IMR-90 (cell line): ENCODE data around the gene ROMO1. TPM values are rescaled to one million over a fixed set of nuclear protein-coding genes. Genes with fewer than 3 reads are reported as not detected.
A peak's percentile ranks its signal among the peaks of the same experiment; 100 is the strongest.
"Not testable (repeated sequence)": the region's sequence is repeated elsewhere in the genome, so short reads cannot be mapped to it uniquely, and the experiment has no call there.

ENCODE experiments used
- ATAC-seq: fragments of 200-7000 bp; cut with Tn5 transposase; 2 replicates; pipeline ENCODE4 v1.9.1; 2020; ENCODE audit warnings: low read depth, mild to moderate bottlenecking, moderate library complexity
- BruUV-seq: library from RNA; stranded (reverse); fragments of 400-500 nt; replicated peaks from 2 replicates; lab custom pipeline; 2021; lab: Mats Ljungman, UMichigan
- CTCF ChIA-PET: fragments of 300-600 bp; formaldehyde crosslinking; extraction: SDS; loops from one replicate; lab custom pipeline; 2021; ENCODE audit warnings: antibody characterized with exemption; lab: Yijun Ruan, JAX
- POLR2A ChIA-PET: fragments of 300-600 bp; sonication (Branson Sonifier 250); formaldehyde crosslinking; loops from one replicate; lab custom pipeline; 2022; ENCODE audit warnings: antibody characterized with exemption; ENCODE audit not compliant: unreplicated experiment; lab: Charles Lee
- DNase-seq: peaks from one replicate; pipeline ENCODE4 v3.0.0; 2013
- H2AFZ ChIP-seq: replicated peaks from 2 replicates; pipeline ENCODE3; 2013; ENCODE audit warnings: low read length, mild to moderate bottlenecking; ENCODE audit not compliant: poor library complexity
- H2AK5ac ChIP-seq: 2 replicates; pipeline ENCODE4 v1.6.1; 2013; ENCODE audit warnings: low read depth, low read length, inconsistent platforms
- H2AK9ac ChIP-seq: replicated peaks from 2 replicates; pipeline ENCODE3; 2013; ENCODE audit warnings: mild to moderate bottlenecking, low read depth, low read length, moderate library complexity; ENCODE audit not compliant: poor library complexity
- H2BK120ac ChIP-seq: 2 replicates; pipeline ENCODE4 v1.6.1; 2013; ENCODE audit warnings: low read depth, low read length, inconsistent platforms
- H2BK15ac ChIP-seq: 3 replicates; pipeline ENCODE4 v1.6.1; 2013; ENCODE audit warnings: low read depth, low read length, inconsistent platforms
- H2BK20ac ChIP-seq: 2 replicates; pipeline ENCODE4 v1.6.1; 2013; ENCODE audit warnings: low read depth, mild to moderate bottlenecking, inconsistent platforms, low read length, moderate library complexity
- H2BK5ac ChIP-seq: 2 replicates; pipeline ENCODE4 v1.6.1; 2013; ENCODE audit warnings: mild to moderate bottlenecking, low read depth, low read length, inconsistent platforms; ENCODE audit not compliant: poor library complexity, severe bottlenecking
- H3K14ac ChIP-seq: replicated peaks from 2 replicates; pipeline ENCODE4 v1.6.1; 2013; ENCODE audit warnings: low read depth, low read length, inconsistent platforms
- H3K18ac ChIP-seq: 2 replicates; pipeline ENCODE4 v1.6.1; 2013; ENCODE audit warnings: low read depth, low read length, control low read depth
- H3K23ac ChIP-seq: 2 replicates; pipeline ENCODE4 v1.6.1; 2013; ENCODE audit warnings: low read depth, low read length, inconsistent platforms
- H3K27ac ChIP-seq: 2 replicates; pipeline ENCODE4 v1.5.1; 2013; ENCODE audit warnings: mild to moderate bottlenecking, control low read depth, low read length; ENCODE audit not compliant: insufficient read depth
- H3K27me3 ChIP-seq: 2 replicates; pipeline ENCODE4 v1.6.1; 2013; ENCODE audit warnings: low read length; ENCODE audit not compliant: control insufficient read depth, insufficient read depth
- H3K36me3 ChIP-seq: 2 replicates; pipeline ENCODE4 v1.6.1; 2013; ENCODE audit warnings: low read length, mixed read lengths; ENCODE audit not compliant: control insufficient read depth, insufficient read depth
- H3K4ac ChIP-seq: 2 replicates; pipeline ENCODE4 v1.6.1; 2013; ENCODE audit warnings: low read depth, low read length, inconsistent platforms
- H3K4me1 ChIP-seq: 2 replicates; pipeline ENCODE4 v1.6.1; 2013; ENCODE audit warnings: low read length, mixed read lengths; ENCODE audit not compliant: control insufficient read depth, insufficient read depth
- H3K4me2 ChIP-seq: 2 replicates; pipeline ENCODE4 v1.6.1; 2013; ENCODE audit warnings: low read depth, mild to moderate bottlenecking, control low read depth, low read length, moderate library complexity
- H3K4me3 ChIP-seq: 2 replicates; pipeline ENCODE4 v1.5.1; 2013; ENCODE audit warnings: low read depth, mild to moderate bottlenecking, control low read depth, low read length, moderate library complexity; ENCODE audit not compliant: insufficient read depth
- H3K56ac ChIP-seq: 2 replicates; pipeline ENCODE4 v1.6.1; 2013; ENCODE audit warnings: low read length, inconsistent platforms; ENCODE audit not compliant: insufficient read depth; ENCODE audit errors: extremely low read depth
- H3K79me1 ChIP-seq, 2 experiments: 2 replicates each; pipeline ENCODE4 v1.6.1; 2013; ENCODE audit warnings: low read length in 2 of 2, inconsistent platforms in 1 of 2, low read depth in 1 of 2
- H3K9ac ChIP-seq: 2 replicates; pipeline ENCODE4 v1.6.1; 2013; ENCODE audit warnings: low read depth, low read length, control low read depth
- H3K9me1 ChIP-seq: 2 replicates; pipeline ENCODE4 v1.6.1; 2013; ENCODE audit warnings: low read length, inconsistent platforms; ENCODE audit not compliant: insufficient read depth
- H3K9me3 ChIP-seq: 2 replicates; pipeline ENCODE4 v1.6.1; 2013; ENCODE audit warnings: low read length; ENCODE audit not compliant: control insufficient read depth, insufficient read depth
- H4K20me1 ChIP-seq: 2 replicates; pipeline ENCODE4 v1.6.1; 2013; ENCODE audit warnings: low read length, inconsistent platforms; ENCODE audit not compliant: insufficient read depth
- H4K5ac ChIP-seq: 2 replicates; pipeline ENCODE4 v1.6.1; 2013; ENCODE audit warnings: mild to moderate bottlenecking, low read depth, low read length, control low read depth
- H4K8ac ChIP-seq, 2 experiments: 2 replicates each; pipeline ENCODE4 v1.6.1; 2013; ENCODE audit warnings: low read depth in 2 of 2, low read length in 2 of 2, control low read depth in 1 of 2, inconsistent platforms in 1 of 2
- H4K91ac ChIP-seq: 2 replicates; pipeline ENCODE4 v1.6.1; 2013; ENCODE audit warnings: low read depth, low read length, inconsistent platforms; ENCODE audit not compliant: insufficient read depth
- MAFK ChIP-seq: IDR thresholded peaks from 2 replicates; pipeline ENCODE4 v1.6.1; 2012; ENCODE audit warnings: low read depth, low read length, improper control_type of control experiment
- NFE2L2 ChIP-seq: fragments of 150-350 bp; IDR thresholded peaks from 2 replicates; pipeline ENCODE4 v1.6.1; 2016; ENCODE audit warnings: low read depth, mild to moderate bottlenecking, low read length
- RAD21 ChIP-seq: IDR thresholded peaks from 2 replicates; pipeline ENCODE4 v1.6.1; 2012; ENCODE audit warnings: low read length, improper control_type of control experiment
- WGBS, 2 experiments: methylation state at CpG; one replicate each; pipeline versions ENCODE4 v1.1.5 to v1.1.7; 2013; ENCODE audit warnings: missing lambda C conversion rate in 2 of 2; ENCODE audit not compliant: insufficient read length in 1 of 2; ENCODE audit errors: extremely low coverage in 2 of 2; 5-methylcytosine and 5-hydroxymethylcytosine counted together
- dilution Hi-C: fragments of 300-500 bp; cut with HindIII; formaldehyde crosslinking; loops from one replicate; pipeline ENCODE4 v1.14.3; 2018; ENCODE audit warnings: low sequenced_read_pairs; ENCODE audit not compliant: unreplicated experiment
- in situ Hi-C: fragments of 300-500 bp; cut with MboI; formaldehyde crosslinking; loops from 3 replicates; pipeline ENCODE4 v1.14.3; 2019; ENCODE audit warnings: low sequenced_read_pairs, inconsistent platforms, mixed read lengths
- intact Hi-C: fragments of 100-400 bp; cut with micrococcal nuclease; formaldehyde crosslinking; loops from 2 replicates; pipeline ENCODE4 v1.10.0; 2022
- polyA plus RNA-seq, 3 experiments: library from polyadenylated mRNA; depleted of rRNA; stranded (reverse); fragments of >200 nt; gene quantifications; 2 replicates each; pipeline ENCODE4 v1.2.3, GENCODE V29; 2012; ENCODE audit warnings: low replicate concordance in 1 of 3
- total RNA-seq: library from RNA; depleted of rRNA; stranded (reverse); fragments of >200 nt; gene quantifications from 2 replicates; pipeline ENCODE4 v1.2.3, GENCODE V29; 2012

The ROMO1 gene
- total and polyA plus RNA-seq, 2 of the 4 experiments (the other 2 are of a cell fraction), result 223 to 555 TPM

GRCh38 chr20:35743693-35744491, 44.7 kb downstream of the ROMO1 start:
- WGBS, 2 experiments, result 93% methylated on average over 2 of the region's 15 CpGs; no CpG with 5 or more reads in 1 of the 2 experiments
- peak overlapping the region; percentile 79 for H3K4me2 ChIP-seq
- peak overlapping the region; percentile 71 for H2BK120ac ChIP-seq
- H4K20me1 ChIP-seq, result peaks cover 26% of the 10 kb centered on the region
- H3K18ac ChIP-seq, result peak overlapping the region; percentile 79; the same call in 1 of the 2 replicates
- no peak overlapping the region for H2AK5ac ChIP-seq
- peak overlapping the region; percentile 82 to 84; a peak in 3 of 4 replicates for H4K8ac ChIP-seq
- peak overlapping the region; percentile 59; the same call in 1 of the 2 replicates for H3K27ac ChIP-seq
- H2AFZ ChIP-seq, result no peak overlapping the region
- TF ChIP-seq RAD21, result no peak
- peak; percentile 66 for TF ChIP-seq NFE2L2
- TF ChIP-seq MAFK, result no peak
- H3K23ac ChIP-seq, result peak overlapping the region; percentile 67
- peaks cover 6% of the 10 kb centered on the region for H3K4me1 ChIP-seq
- H3K9me1 ChIP-seq, result peaks cover 9% of the 10 kb centered on the region
- no peaks in the 10 kb centered on the region for H3K9me3 ChIP-seq
- no peaks in the 10 kb centered on the region for H3K27me3 ChIP-seq
- peak; percentile 31 for DNase-seq
- H3K14ac ChIP-seq, result peak overlapping the region; percentile 87
- in situ Hi-C loops, result loop anchor here (10.0 kb wide), 1 partner anchor 141 kb away; no protein-coding TSS in a partner anchor
- dilution Hi-C loops, result no loop called here
- BruUV-seq, result no TSS peak
- no peak overlapping the region; the same call in 2 of the 3 replicates for H2BK15ac ChIP-seq
- H4K91ac ChIP-seq, result no peak overlapping the region; the same call in 1 of the 2 replicates
- no peak overlapping the region for H2AK9ac ChIP-seq
- POLR2A ChIA-PET, result interaction anchor here (0.7 to 2.3 kb wide), 3 partner anchors 25 to 140 kb away, joined by 4 to 13 read pairs (median 10); no protein-coding TSS in a partner anchor
- H2BK20ac ChIP-seq, result peak overlapping the region; percentile 48; the same call in 1 of the 2 replicates
- CTCF ChIA-PET, result interaction anchor here (0.7 kb wide), 1 partner anchor 38 kb away, joined by 3 read pairs; no protein-coding TSS in a partner anchor
- H3K9ac ChIP-seq, result no peak overlapping the region; the same call in 1 of the 2 replicates
- peaks cover 9% of the 10 kb centered on the region for H3K36me3 ChIP-seq
- peak overlapping the region; percentile 40 for H4K5ac ChIP-seq
- H2BK5ac ChIP-seq, result peak overlapping the region; percentile 94
- peak overlapping the region; percentile 70; the same call in 1 of the 2 replicates for H3K4ac ChIP-seq
- peaks cover 0 to 19% of the 10 kb centered on the region in 2 experiments; a peak in 2 of 4 replicates for H3K79me1 ChIP-seq
- no peak for ATAC-seq
- H3K56ac ChIP-seq, result peak overlapping the region; percentile 48; the same call in 1 of the 2 replicates
- H3K4me3 ChIP-seq, result no peak overlapping the region; the same call in 1 of the 2 replicates
- intact Hi-C loops, result loop anchor here (2.0 to 5.0 kb wide), 4 partner anchors 25 to 208 kb away; partner anchors contain the start of genes CPNE1, RBM12 and SCAND1

DNA sequence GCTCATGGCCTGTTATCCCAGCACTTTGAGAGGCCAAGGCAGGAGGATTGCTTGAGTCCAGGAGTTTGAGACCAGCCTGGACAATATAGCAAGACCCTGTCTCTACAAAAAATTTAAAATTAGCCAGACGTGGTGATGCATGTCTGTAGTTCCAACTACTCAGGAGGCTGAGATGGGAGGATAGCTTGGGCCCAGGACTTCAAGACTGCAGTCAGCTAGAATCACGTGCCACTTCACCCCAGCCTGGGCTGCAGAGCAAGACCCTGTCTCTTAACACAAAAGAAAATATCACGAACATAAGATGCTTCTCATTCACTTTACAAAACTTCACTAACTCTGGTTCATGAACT, 45.3 kb downstream of the ROMO1 start:
- Histone ChIP-seq H2BK120ac (peak overlapping the region; percentile 71), H2BK5ac (peak overlapping the region; percentile 94), H4K5ac (peak overlapping the region; percentile 40), H4K8ac (peak overlapping the region in 1 of 2 experiments; percentile 82; a peak in 2 of 4 replicates), H3K27ac (peak overlapping the region; percentile 37; the same call in 1 of the 2 replicates), H3K79me1 (peaks cover 0 to 16% of the 10 kb centered on the region in 2 experiments; a peak in 2 of 4 replicates), H2AK5ac (peak overlapping the region; percentile 82; the same call in 1 of the 2 replicates), H4K20me1 (peaks cover 20% of the 10 kb centered on the region), H3K56ac (0 out of 2 replicates have a peak overlapping the region, but pooled peaks have one; percentile 2), H4K91ac (0 out of 2 replicates have a peak overlapping the region, but pooled peaks have one; percentile 36), H3K18ac (0 out of 2 replicates have a peak overlapping the region, but pooled peaks have one; percentile 18), H3K4ac (peak overlapping the region; percentile 70; the same call in 1 of the 2 replicates)
- H3K4me3 ChIP-seq, H3K4me1 ChIP-seq, H3K9me1 ChIP-seq, DNase-seq, H3K9me3 ChIP-seq, H2BK15ac ChIP-seq, H3K9ac ChIP-seq, H3K23ac ChIP-seq, H2BK20ac ChIP-seq, H2AFZ ChIP-seq, dilution Hi-C loops, H3K36me3 ChIP-seq, BruUV-seq, H3K4me2 ChIP-seq, H3K14ac ChIP-seq, H2AK9ac ChIP-seq, ATAC-seq, H3K27me3 ChIP-seq: not testable (repeated sequence)
- POLR2A ChIA-PET, result interaction anchor here (0.6 to 1.0 kb wide), 2 partner anchors 113 to 140 kb away, joined by 4 to 13 read pairs; no protein-coding TSS in a partner anchor
- CTCF ChIA-PET, result interaction anchor here (0.7 kb wide), 1 partner anchor 37 kb away, joined by 3 read pairs; no protein-coding TSS in a partner anchor
- in situ Hi-C loops, result loop anchor here (10.0 kb wide), 1 partner anchor 140 kb away; no protein-coding TSS in a partner anchor
- 100% methylated on average over 1 of the region's 3 CpGs; no CpG with 5 or more reads in 1 of the 2 experiments for WGBS, 2 experiments
- intact Hi-C loops, result loop anchor here (5.0 kb wide), 1 partner anchor 208 kb away; the partner anchor contains the start of gene SCAND1
